Stomach smooth muscle (tissue), 2 donors: Measurements from ENCODE around the gene CTAG1B.
"Not testable (repeated sequence)": the region's sequence is repeated elsewhere in the genome, so short reads cannot be mapped to it uniquely, and the experiment has no call there.

Experiments
- H3K27ac ChIP-seq: one replicate; pipeline ENCODE4 v1.7.0; 2013; ENCODE audit warnings: mild to moderate bottlenecking, low read length, inconsistent platforms
- H3K27me3 ChIP-seq, 2 donors: one replicate each; pipeline ENCODE4 v1.7.0; 2013; ENCODE audit warnings: low read length in 2 of 2; ENCODE audit not compliant: insufficient read depth in 2 of 2, control insufficient read depth in 1 of 2
- H3K36me3 ChIP-seq, 2 donors: one replicate each; pipeline ENCODE4 v1.7.0; 2013; ENCODE audit warnings: low read length in 2 of 2; ENCODE audit not compliant: control insufficient read depth in 2 of 2, insufficient read depth in 2 of 2
- H3K4me1 ChIP-seq: one replicate; pipeline ENCODE4 v1.7.0; 2013; ENCODE audit warnings: low read length; ENCODE audit not compliant: control insufficient read depth, insufficient read depth
- H3K4me3 ChIP-seq, 2 donors: one replicate each; pipeline ENCODE4 v1.7.0; 2013; ENCODE audit warnings: low read length in 2 of 2
- H3K9ac ChIP-seq, 2 donors: one replicate each; pipeline ENCODE4 v1.7.0; 2013; ENCODE audit warnings: low read length in 2 of 2, mild to moderate bottlenecking in 1 of 2
- H3K9me3 ChIP-seq, 2 donors: one replicate each; pipeline ENCODE4 v1.7.0; 2013; ENCODE audit warnings: low read length in 2 of 2; ENCODE audit not compliant: control insufficient read depth in 2 of 2
- donor health status: healthy.
- donor health status: Pancreatic carcinoma.

The CTAG1B gene

GRCh38 chrX:154590415-154590814 lies 28.7 kb downstream of the CTAG1B start:
- H3K36me3 ChIP-seq, H3K9ac ChIP-seq, H3K9me3 ChIP-seq, H3K4me3 ChIP-seq, H3K4me1 ChIP-seq, H3K27ac ChIP-seq: not testable (repeated sequence)
- H3K27me3 ChIP-seq, result peaks cover 0 to 10% of the 10 kb centered on the region in 2 donors

- H3K27me3 ChIP-seq, H3K4me1 ChIP-seq, H3K27ac ChIP-seq, H3K9ac ChIP-seq, H3K4me3 ChIP-seq, H3K36me3 ChIP-seq, H3K9me3 ChIP-seq: not testable (repeated sequence)
Observed at GRCh38 chrX:154584585-154585183, 34.4 kb downstream of the CTAG1B start, which contains the start of gene CTAG1A. TSS of gene CTAG1A (plus strand) at chrX:154585133. CDS start at chrX:154585207, 74 bp downstream.

DNA sequence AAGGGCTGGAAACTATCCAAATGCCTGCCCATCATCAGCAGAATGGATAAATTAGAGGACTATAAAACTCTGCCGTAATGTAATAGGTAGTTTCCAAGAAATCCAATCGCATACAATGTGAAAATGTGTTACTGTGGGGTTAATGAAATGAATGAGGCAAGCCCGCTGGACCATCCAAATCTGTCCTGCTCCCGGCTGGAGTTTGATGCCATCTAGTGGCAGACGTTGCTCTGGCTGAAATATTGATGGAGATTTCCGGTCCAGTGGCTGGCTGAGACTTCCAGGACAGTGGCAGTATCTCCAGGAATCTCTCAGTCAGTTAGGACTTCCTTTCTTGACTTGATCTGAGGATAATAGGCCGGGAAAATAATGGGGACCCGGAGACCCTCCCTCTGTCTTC lies 36.1 kb downstream of the CTAG1B start:
- H3K9me3 ChIP-seq, H3K9ac ChIP-seq, H3K36me3 ChIP-seq, H3K4me1 ChIP-seq, H3K27me3 ChIP-seq, H3K27ac ChIP-seq, H3K4me3 ChIP-seq: not testable (repeated sequence)

GRCh38 chrX:154575076-154575475 lies 44.0 kb downstream of the CTAG1B start:
- H3K9me3 ChIP-seq, H3K36me3 ChIP-seq, H3K4me1 ChIP-seq, H3K9ac ChIP-seq, H3K27ac ChIP-seq, H3K27me3 ChIP-seq, H3K4me3 ChIP-seq: not testable (repeated sequence)

- H3K27me3 ChIP-seq, H3K9me3 ChIP-seq, H3K27ac ChIP-seq, H3K36me3 ChIP-seq, H3K4me3 ChIP-seq, H3K9ac ChIP-seq, H3K4me1 ChIP-seq: not testable (repeated sequence)
Observed at GRCh38 chrX:154573061-154573460, 46.0 kb downstream of the CTAG1B start.

DNA sequence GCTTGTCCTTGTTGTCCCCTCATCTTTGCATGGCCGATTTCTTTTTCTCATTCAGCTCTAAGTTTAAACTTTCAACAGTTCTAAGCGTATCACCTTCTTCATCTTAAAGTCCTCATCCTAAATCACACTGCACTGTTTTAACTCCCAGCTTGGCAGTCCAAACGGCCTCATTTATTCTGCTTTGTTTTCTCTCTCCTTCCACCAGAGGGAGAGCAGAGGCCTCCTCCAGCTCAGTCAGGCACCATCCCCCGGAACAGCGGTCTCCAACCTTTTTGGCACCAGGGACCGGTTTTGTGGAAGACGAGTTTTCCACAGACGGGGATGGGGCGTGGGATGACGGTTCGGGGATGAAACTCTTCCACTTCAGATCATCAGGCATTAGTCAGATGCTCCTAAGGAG lies 48.7 kb downstream of the CTAG1B start:
- H3K27me3 ChIP-seq, H3K9me3 ChIP-seq, H3K27ac ChIP-seq, H3K9ac ChIP-seq, H3K4me1 ChIP-seq, H3K36me3 ChIP-seq, H3K4me3 ChIP-seq: not testable (repeated sequence)
